A204.1 (cell line): ENCODE data around the gene AGAP1.
A peak's percentile ranks its signal among the peaks of the same experiment; 100 is the strongest.
"Not testable (repeated sequence)": the region's sequence is repeated elsewhere in the genome, so short reads cannot be mapped to it uniquely, and the experiment has no call there.

ENCODE experiments used
- FAIRE-seq: peaks from 2 replicates; lab custom pipeline; 2012; peaks lifted over from hg19 to GRCh38; lab: Jason Lieb, UNC

The AGAP1 gene

DNA sequence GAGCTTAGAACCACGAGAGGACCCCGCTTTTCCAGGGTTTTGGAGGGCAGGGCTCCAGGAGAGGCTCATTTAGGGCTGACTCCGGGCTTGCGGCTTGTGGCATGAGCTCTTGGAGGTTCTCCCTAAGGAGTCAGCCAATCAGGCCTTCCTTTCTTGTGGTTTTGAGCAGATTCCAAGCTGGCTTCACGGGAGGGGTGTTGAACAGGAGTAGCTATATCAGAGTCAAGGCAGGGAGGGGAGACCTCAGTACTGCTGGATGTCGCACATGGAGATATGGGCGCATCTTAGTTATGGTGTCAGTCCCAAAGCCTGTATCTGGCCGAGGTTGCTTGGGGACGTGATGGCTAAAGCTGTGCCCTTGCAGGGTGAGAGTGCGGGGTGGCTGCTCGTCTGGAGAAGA, 98.6 kb downstream of the AGAP1 start:
- no peak for FAIRE-seq

DNA sequence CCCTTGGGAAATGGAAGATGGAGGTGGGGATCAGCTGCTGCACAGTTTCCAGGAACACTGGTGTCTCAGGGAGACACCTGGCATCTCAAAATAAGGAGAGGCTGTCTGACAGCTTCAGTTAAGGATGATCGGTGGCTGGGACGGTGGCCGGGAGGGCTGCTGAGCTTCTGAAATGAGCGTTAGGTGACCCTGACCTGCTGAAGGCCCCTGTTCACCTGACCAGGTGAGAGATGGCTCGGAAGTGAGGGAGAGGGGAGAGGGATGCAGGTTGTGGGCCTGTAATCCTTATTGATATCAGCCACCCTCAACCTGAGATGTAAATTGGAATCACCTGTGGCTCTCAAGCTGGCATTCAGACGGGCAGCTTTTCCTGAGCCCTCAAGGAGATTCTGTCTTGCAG, 99.0 kb downstream of the AGAP1 start:
- no peak for FAIRE-seq

DNA sequence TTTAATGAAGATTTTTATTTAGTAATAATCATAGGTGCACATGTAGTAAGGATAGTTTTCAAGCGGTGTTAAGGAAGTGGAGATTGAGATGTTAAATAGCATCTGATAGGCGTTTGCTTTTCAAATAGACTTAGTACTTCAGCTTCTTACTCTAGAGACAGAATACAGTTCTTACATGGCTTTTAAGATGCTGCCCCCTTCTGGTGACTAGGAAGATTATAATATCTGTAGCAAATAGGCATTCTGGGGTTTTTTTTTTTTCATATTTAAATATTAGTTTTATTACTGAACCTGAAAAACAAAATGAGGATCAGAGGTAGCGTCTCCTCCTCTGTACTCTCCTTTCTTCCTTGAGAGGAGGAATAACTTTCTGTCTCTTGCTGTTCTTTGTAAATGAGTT, 100.2 kb downstream of the AGAP1 start:
- FAIRE-seq, result peak; percentile 97

DNA sequence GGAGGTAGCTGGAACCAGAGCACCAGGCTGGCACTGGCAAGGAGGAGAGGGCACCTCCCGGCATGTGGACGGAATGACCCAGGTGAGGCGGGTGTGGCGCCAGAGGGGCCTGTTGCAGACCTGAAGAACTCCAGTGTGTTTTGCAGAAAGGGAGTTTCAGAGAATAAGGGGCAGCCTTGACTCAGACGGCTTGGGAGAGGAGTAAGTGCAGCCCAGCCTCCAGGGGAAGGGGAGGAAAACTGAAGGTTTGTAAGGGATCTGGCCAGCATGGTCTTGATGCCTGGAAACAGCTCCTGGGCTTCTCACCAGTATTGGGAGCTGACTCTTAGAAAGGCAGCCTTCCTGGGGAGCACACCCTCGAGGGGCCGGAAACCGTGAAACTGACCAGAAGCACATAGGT, 101.1 kb downstream of the AGAP1 start:
- FAIRE-seq, result no peak

DNA sequence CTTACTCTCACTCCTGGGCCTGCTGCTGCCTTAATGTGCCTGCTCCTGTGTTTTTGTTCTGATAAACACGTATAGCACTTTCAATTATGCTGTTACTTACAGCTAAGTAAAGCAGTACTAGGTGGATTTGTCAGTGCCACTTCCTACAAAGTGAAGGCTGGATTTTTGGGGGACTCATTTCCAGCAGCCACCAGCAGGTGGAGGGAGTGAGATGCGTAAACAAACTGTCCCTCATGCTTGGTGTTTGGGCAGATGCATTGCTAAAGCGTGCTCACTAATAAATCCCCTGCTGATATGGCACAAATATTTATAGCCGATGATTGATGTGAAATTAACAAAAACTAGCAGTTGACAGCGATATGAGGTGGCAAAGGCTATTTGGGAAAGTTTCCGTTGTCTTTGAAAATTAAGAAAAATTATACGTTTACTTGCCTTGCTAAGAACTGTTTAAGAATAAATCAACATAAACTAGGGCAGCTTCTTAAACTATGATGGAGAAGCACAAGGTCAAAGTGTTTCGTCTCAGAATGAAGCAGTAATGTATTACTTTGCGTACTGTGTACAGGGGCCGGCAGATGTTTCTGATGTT, 101.7 kb downstream of the AGAP1 start:
- peak; percentile 39 for FAIRE-seq

DNA sequence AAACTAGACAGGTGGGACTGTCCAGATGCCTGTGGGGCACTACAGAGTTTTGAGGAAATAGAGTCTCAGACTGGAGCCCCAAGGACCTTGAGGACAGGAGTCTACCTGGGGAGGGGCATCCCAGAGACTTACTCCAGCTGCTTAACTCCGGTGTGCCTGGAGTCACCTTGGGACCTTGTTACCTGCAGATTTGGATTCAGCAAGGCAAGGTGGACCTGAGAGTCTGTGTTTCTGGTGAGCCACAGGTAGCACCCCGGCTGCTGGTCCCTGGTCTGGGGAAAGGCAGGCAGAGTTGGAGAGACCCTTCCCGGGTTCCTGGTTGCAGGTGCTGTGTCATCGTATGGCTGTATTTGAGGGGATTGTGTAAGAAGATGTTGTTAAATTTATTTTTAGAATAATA, 102.4 kb downstream of the AGAP1 start:
- FAIRE-seq, result no peak

DNA sequence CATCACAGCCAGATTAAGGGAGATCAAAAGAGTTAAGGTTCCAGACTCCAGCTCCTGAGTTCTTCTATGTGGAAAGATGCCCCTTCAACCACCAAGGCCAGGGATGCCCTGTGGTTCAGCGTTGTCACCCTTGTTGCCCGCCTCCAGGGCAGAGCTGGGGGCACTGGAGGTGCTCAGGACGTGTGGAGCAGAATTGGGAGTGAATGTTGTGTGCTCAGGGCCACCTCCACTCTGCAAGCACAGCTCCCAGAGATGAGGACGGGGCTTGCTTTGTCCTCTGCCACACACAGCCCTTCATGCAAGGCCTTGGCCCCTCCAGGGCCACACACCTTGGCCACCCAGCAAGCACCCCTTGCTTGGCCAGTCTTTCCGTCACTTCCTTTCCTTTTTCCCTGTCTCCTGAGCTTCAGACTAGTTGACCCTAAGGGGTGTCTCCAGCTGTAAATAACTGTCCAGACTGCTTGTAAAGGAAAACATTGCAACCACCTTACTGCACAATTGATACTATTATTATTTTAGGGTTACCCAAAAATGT, 103.3 kb downstream of the AGAP1 start:
- FAIRE-seq, result no peak

DNA sequence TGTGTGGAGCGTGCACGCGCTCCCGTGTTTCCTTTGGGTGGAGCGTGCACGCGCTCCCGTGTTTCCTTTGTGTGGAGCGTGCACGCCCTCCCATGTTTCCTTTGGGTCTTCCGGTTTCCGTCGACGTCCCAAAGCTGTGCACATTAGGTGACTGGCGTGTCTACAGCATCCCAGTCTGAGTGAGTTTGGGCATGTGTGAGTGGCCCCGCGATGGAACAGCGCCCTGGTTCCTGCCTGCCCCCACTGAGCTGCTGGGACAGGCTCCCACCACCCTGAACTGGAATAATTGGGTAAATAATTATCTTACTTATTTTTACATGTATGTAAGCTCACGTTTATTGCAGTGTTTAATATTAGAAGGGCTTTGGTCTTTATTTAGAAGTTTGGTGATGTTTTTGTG, 104.2 kb downstream of the AGAP1 start:
- no peak for FAIRE-seq

DNA sequence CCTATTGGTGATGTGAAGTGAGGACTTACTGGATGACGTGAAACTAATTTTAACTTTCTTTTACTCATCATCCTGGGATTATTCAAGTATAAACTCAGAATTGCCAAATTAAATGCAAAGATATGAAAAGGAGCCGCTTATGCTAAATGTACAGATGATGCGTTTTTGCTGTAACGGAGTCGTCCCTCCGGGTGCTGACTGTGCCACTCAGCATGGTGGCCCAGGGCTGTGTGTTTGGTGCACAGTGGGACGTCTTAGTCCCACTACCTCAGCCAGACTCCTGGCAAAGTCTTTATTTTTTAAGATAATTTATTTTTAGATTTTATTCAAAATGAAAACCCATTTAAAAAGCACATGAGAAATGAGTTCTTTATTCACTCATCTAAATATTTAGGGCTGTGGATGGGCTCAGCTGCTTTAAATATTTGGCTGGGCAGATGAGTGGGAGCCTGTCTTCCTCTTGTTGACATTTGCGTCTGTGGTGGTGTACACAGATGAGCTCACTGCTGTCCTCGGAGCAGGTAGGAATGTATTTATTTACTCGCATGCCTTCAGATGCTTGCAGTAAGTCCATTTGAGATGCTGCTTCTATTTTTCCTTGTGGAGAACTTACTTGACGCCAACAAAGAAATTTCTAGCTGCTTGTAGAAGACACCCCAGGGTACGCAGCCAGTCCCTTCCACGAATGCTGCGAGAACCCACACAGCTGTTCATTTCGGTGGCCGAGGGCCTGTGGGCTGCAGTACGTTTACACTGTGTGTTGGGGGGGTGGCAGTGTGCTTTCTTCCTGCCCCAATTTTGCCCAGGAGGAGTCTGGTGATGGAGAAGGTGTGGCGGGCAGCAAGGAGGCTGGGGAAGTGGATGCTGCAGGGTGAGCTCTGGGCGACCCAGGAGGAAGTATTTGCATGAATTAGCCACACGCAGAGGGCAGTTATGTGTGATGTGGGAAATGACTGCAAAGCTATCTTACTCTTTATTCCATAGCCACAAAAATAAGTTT, 105.0 kb downstream of the AGAP1 start:
- no peak for FAIRE-seq

DNA sequence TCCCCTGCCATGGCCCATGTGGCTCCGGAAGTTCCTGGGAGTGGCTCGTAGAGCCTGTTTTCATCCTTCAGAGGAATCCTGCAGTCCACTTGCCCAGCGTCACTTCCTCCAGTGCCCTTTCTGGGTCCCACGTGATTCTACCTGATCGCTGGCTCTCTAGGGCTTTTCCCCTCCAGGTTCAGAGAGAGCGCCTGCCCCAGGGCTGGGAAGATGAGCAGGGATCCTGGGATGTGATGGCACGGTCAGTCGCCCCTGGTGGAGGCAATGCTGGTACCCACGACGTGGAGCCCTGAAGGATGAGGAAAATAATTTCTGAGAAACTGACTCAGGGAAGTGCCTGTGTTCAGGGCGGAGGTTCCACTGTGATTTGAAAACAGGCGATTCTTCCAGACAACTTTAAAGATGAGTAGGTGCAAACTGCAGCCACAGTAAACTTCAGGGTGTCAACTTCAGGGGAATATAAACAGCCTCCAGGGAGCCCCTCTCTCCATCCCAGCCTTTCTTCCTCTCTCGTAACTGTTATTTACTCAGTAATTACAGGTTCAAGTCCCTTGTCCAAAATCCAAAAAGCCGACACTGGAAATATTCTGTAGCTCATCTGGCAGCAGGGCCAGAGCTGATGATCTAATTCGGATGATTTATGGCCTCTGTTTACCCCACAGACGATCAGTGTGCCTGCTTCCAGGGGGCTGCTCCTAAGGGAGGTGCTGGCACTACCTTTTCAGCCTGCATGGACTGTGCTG, 105.9 kb downstream of the AGAP1 start:
- no peak for FAIRE-seq

DNA sequence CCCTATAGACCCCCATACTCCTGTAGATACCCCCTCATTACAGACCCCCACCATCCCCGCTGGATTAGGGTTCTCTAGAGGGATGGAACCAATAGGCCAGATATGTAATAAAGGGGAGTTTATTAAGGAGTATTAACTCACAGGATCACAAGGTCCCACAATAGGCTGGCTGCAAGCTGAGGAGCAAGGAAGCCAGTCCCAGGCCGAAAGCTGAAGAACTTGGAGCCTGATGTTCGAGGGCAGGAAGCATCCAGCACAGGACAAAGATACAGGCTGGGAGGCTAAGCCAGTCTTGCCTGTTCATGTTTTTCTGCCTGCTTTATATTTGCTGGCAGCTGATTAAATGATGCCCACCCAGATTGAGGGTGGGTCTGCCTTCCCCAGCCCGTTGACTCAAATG, 106.6 kb downstream of the AGAP1 start:
- no peak for FAIRE-seq

DNA sequence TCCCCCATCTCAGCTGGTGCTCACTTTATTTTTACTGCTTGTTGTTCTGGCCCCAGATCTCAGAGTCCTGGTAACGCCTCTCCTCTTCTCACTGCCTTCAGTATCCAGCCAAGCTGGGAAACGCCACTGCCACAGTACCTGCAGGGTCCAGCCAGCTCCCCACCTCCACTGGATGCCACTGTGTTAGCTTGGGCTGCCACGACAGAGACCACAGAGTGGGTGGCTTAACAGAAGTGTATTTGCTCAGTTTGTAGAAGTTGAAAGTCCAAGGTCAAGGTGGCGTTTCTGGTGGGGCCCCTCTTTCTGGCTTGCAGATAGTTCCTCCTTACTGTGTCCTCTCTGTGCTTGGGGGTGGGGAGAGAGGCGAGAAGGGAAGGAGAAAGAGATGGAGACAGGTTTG, 107.1 kb downstream of the AGAP1 start:
- no peak for FAIRE-seq

DNA sequence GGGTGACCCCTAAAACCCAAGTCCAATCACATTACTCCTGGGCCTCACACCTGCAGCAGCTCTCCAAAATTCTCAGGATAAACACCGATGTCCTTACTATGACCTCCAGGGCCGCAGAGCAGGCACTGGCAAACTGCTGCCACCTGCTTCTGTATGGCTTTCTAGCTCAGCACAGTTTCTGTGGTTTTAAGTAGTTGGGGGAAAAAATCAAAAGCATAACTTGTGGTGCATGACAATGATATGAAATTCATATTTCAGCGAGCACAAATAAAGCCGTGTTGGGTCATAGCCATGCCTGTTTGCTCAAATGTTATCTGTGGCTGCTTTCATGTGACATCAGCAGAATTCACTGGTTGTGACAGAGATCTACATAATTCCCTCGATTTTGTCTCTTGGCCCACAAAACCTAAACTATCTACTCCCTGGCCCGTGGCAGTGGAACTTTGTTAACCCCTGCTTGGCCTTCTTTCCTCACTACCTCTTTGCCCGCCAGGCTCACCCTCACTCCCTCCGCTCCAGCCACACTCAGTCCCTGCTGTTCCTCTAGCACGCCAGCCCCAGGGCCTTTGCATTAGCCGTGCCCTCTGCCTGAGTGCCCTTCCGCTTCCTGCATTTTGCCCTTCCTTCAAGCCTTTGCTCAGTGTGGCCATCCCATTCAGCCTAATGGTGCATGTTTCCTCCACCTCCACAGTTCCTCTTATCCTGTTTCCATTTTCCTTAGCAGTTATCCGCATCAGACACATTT, 108.3 kb downstream of the AGAP1 start:
- no peak for FAIRE-seq

DNA sequence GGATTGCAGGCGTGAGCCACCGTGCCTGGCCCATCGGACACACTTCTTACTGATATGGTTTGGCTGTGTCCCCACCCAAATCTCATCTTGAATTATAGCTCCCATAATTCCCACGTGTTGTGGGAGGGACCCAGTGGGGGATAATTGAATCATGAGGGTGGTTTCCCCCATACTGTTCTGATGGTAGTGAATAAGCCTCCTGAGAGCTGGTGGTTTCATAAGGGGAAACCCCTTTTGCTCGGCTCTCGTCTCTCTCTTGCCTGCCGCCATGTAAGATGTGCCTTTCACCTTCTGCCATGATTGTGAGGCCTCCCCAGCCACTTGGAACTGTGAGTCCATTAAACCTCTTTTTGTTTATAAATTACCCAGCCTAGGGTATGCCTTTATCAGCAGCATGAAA, 109.1 kb downstream of the AGAP1 start:
- not testable (repeated sequence) for FAIRE-seq

DNA sequence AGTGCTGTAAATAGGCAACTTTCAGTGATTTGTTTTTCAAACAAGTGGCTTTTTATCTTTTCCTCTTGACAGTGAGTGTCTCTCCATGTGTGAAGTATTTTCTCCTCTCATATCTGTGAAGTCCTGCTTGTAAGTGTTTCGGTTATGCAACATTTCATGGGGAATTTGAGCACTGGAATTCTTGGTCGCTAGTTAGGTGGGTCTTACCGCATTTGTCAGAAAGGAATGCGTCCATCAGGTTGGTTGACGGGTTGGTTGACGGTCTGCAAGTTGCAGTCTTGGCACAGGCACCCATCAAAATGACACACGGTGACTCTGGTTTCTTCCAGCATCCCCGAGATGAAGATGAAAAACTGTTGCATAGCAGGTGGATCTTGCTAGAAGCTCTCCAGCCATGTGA, 109.8 kb downstream of the AGAP1 start:
- FAIRE-seq, result no peak

DNA sequence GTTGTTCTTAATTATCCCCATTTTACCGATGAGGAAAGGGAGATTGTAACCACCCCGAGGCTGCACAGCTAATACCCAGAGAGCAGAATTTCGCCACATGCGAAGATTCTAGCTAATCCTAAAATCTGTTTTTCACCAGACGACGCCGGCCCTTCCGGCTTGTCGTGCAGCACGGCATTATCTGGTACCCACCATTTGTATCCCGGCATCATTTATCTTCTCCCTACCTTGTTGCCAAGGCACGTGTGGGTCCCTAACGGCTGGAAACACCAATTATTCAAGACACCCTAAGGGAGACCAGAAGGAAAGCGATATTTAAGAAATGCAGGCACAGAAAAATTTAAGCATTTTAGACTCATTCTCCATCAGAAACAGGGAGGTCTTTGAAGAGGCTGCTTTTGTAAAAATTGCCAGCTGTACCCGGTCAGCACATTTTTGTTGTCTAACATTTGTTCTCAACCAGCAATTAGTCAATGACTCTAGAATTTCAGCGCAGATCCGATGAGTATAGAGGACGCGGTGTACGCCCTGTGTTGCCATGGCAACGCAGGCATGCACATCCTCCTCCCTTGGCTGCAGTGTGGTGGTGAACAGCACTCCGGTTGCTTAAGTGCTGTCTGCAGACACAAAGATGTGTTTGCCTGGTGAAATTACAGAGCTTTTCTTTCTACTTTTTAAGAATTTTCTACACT, 111.6 kb downstream of the AGAP1 start:
- no peak for FAIRE-seq

DNA sequence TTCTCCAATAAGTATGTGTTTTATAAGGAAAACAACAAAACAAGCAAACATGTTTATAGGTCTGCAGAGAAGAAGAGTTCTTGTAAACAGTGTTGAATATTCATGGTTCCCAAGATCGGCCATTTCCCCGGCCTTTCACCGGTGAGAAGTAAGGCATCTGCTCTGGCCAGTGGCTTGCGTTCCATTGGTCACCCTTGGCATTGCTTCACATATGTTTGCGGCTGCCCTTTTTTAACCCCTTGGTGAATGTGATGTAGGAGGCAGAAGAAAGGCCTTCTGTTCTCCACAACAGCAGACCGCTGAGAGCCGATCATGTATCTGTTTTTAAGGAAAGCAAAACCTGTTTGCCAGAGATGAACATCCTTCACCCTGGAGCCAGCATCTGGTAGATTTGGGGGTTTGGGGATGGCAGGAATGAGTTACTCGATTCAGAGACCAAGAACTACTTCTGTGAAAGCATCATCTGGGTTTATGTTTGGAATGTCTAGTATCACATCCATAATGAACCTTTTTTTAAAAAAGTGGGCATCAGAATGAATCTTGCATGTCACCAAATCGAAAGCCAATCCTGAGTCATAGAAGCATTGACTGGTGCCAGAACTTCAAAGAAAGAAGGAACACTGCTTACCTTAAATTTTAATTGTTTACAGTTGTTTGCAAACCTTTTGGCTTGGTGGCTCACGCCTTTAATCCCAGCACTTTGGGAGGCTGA, 112.3 kb downstream of the AGAP1 start:
- no peak for FAIRE-seq

DNA sequence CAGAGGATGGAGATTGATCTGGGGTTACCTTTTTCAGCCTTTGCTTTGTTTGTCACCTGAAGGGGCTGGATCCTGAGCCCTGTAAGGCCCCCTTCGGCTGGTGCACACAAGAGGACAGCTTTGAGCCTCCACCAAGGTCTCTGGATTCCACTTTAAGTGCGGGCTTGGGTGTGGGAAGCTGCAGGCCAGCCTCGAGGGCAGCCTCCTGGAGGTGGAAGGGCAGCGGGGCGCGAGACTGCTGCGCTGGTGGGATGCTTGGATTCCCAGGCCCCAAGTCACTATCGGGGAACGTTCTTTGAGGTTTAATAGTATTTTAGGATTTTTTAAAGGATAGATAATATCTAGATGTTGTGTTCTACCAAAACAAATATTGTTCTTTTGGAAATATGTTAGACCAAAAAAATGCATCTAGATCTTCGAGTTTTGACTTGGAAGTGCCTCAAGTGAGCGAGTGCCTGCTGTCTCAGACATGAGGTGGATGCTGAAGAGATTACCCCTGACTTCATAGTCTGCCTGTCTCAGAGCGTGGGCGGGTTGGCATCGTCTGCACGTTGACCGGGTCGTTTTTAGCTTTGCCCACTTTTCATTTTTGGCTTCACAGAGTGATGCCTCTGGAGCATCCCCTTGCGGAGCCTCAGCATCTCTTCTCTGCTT, 113.8 kb downstream of the AGAP1 start:
- FAIRE-seq, result no peak

DNA sequence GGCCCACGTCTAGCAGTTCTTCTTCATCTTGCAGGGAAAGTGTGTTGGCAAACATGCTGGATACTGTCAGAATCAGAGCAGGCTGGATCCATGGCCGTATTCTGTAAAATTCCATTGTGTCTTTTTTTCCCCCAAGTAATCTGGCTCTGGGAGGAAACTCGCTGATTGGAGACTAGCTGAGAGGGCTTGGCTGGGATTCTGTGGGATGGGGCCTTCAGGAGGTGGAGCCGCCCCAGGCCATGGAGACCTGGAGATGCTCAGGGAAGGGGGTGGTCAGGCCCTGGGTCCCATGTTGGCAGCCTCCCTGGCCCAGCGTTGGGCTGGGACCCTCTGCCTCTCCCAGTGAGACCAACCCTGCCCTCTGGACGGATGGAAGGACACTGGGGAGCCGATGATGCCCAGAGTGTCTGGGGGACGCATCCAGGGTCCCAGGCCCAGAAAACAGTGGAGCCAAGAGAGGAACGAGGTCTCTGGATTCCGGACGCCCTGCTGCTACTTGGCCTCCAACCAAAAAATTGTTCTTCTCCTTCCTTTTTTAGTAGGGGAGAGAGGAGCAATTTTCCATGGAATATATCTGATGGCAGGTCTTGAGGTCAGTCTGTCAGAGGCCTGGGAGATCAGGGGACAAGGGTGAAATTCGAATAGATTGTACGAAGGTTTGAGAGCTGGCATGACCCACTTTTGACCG, 114.5 kb downstream of the AGAP1 start:
- FAIRE-seq, result no peak

DNA sequence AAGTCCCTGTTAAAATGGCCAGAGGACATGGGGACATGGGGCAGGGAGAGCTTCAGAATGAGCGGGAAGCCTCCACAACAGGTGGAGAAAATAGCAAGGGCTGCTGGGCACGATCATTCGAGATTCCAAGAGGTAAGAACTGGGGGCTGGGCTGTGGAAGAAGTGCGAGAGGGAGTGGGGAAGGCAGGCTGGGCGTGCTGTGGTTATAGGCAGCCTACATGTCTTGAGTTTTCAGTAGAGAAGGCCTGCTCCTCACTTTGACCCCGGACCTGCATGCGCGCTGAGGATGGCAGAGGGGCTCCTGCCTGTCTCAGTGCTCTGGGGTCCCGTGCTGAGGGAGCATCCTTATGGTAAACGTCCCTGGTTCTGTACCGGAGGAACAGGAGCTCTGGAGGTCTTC, 115.5 kb downstream of the AGAP1 start:
- no peak for FAIRE-seq
